ENCODE measurements around the gene CD80. TPM values are rescaled to one million over a fixed set of nuclear protein-coding genes. Genes with fewer than 3 reads are reported as not detected.

The CD80 gene
- total RNA-seq, 1 donor from 2014 or later: 3.2 TPM

- TF ChIP-seq, protein P1, sequence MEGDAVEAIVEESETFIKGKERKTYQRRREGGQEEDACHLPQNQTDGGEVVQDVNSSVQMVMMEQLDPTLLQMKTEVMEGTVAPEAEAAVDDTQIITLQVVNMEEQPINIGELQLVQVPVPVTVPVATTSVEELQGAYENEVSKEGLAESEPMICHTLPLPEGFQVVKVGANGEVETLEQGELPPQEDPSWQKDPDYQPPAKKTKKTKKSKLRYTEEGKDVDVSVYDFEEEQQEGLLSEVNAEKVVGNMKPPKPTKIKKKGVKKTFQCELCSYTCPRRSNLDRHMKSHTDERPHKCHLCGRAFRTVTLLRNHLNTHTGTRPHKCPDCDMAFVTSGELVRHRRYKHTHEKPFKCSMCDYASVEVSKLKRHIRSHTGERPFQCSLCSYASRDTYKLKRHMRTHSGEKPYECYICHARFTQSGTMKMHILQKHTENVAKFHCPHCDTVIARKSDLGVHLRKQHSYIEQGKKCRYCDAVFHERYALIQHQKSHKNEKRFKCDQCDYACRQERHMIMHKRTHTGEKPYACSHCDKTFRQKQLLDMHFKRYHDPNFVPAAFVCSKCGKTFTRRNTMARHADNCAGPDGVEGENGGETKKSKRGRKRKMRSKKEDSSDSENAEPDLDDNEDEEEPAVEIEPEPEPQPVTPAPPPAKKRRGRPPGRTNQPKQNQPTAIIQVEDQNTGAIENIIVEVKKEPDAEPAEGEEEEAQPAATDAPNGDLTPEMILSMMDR (IDR thresholded peaks at IDR 0.05): no peak
- H3K36me3 ChIP-seq: peaks cover 44 to 86% of the 10 kb centered on the region in 2 donors
- H3K4me1 ChIP-seq: no peaks in the 10 kb centered on the region
- no peaks in the 10 kb centered on the region for H3K9me3 ChIP-seq
- H3K27me3 ChIP-seq: no peaks in the 10 kb centered on the region
- no peak overlapping the region for H3K4me3 ChIP-seq
- H3K27ac ChIP-seq: no peak overlapping the region
- intact Hi-C loops (cut with DNase I): no loop called here
- DNase-seq (ENCODE audit: low spot score in 2 of 2): no peak
Measured at GRCh38 chr3:119517112-119517511, 42.3 kb downstream of the CD80 start.

DNA sequence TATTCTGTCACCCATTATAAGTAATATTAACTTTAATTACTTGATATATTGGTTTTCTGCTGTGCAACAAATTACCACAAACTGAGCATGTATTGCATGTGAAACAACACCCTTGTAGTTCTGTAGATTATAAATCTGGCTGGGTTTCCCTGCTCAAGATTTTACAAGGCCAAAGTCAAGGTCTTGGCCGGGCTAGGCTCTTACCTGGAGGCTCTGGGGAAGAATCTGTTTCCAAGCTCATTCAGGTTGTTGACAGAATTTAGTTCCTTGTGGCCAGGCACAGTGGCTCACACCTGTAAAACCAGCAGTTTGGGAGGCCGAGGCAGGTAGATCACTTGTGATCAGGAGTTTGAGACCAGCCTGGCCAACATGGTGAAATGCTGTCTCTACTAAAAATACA is 44.8 kb downstream of the CD80 start:
- H3K4me1 ChIP-seq: no peaks in the 10 kb centered on the region
- no peak overlapping the region for H3K4me3 ChIP-seq
- intact Hi-C loops (cut with DNase I): no loop called here
- H3K27ac ChIP-seq: no peak overlapping the region
- TF ChIP-seq, protein P1 (IDR thresholded peaks at IDR 0.05): no peak
- DNase-seq (ENCODE audit: low spot score in 2 of 2): no peak
- no peaks in the 10 kb centered on the region for H3K9me3 ChIP-seq
- peaks cover 48 to 70% of the 10 kb centered on the region in 2 donors for H3K36me3 ChIP-seq
- no peaks in the 10 kb centered on the region for H3K27me3 ChIP-seq

GRCh38 chr3:119510690-119511089 is 48.7 kb downstream of the CD80 start:
- H3K36me3 ChIP-seq: peaks cover 31 to 54% of the 10 kb centered on the region in 2 donors
- no peaks in the 10 kb centered on the region for H3K9me3 ChIP-seq
- H3K4me1 ChIP-seq: no peaks in the 10 kb centered on the region
- intact Hi-C loops (cut with DNase I): no loop called here
- H3K27ac ChIP-seq: no peak overlapping the region
- TF ChIP-seq, protein P1 (IDR thresholded peaks at IDR 0.05): no peak
- no peaks in the 10 kb centered on the region for H3K27me3 ChIP-seq
- no peak for DNase-seq (ENCODE audit: low spot score in 2 of 2)
- H3K4me3 ChIP-seq: no peak overlapping the region

DNA sequence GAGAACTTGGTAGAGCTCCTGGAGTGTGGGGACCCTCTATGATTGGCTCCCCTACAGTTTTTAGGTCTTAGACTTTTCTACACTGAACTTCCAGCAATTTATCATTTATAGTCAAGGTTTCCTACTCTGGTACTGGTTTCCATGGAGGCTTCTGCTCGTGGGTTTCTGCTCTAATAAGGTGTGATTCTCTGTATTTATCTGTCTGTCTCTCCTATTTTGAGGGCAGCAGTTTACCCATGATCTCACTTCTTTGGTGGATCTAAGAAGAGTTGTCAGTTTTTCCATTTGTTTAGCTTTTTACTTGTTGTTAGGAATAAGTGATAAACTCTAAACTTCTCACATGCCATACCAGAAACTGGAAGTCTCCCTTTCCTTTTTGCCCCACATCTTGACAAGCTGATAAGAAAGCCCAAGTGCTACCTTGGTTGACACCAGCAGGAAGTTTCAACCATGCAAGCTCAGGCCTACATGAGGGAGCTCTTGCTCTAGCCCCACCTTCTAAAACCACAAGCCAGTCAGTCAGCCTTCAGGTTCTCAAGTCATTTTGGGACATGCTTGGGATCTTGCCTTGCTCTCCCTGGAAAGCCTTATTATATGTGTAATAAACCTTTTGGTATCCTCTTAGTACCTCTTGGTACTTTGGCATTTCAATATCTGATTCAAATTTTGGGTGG is 51.1 kb downstream of the CD80 start:
- intact Hi-C loops (cut with DNase I): no loop called here
- Histone ChIP-seq H3K4me3 (no peak overlapping the region), H3K27me3 (no peaks in the 10 kb centered on the region), H3K36me3 (peaks cover 24 to 42% of the 10 kb centered on the region in 2 donors), H3K9me3 (no peaks in the 10 kb centered on the region), H3K27ac (no peak overlapping the region), H3K4me1 (no peaks in the 10 kb centered on the region)
- TF ChIP-seq, protein P1 (IDR thresholded peaks at IDR 0.05): no peak
- no peak for DNase-seq (ENCODE audit: low spot score in 2 of 2)

DNA sequence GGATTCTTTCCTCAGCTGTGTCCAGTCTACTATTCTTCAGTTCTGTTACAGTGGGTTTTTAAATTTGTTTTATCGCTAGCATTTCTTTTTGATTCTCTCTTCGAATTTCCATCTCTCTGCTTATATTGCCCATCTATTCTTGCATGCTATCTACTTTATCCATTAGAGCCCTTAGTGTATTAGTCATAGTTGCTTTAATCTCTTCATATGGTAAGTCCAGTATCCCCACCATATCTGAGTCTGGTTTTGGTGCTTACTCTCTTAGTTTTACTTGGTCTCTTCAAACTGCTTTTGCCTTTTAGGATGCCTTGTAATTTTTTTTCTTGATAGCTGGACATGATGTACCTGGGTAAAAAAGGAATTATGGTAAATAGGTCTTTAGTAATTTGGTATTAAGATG is 52.0 kb downstream of the CD80 start:
- no peaks in the 10 kb centered on the region for H3K4me1 ChIP-seq
- no peak overlapping the region for H3K4me3 ChIP-seq
- no peaks in the 10 kb centered on the region for H3K27me3 ChIP-seq
- no peaks in the 10 kb centered on the region for H3K9me3 ChIP-seq
- TF ChIP-seq, protein P1 (IDR thresholded peaks at IDR 0.05): no peak
- DNase-seq (ENCODE audit: low spot score in 2 of 2): no peak
- H3K27ac ChIP-seq: no peak overlapping the region
- peaks cover 24 to 40% of the 10 kb centered on the region in 2 donors for H3K36me3 ChIP-seq
- intact Hi-C loops (cut with DNase I): no loop called here

All from ascending aorta (tissue), 2 donors.